BLaER1 treated with 17β-estradiol and CSF1 and Interleukin-3, amounts not matched to agents 10 nM and 100 nM (cell line): ENCODE data around the gene SLC35D2.
"Not testable (repeated sequence)": the region's sequence is repeated elsewhere in the genome, so short reads cannot be mapped to it uniquely, and the experiment has no call there.

ENCODE experiments used
- H3K27ac ChIP-seq, 11 experiments: shearing (Covaris generic); formaldehyde crosslinking; 2 replicates each; pipeline ENCODE4 v1.8.1; 2022
- H3K27me3 ChIP-seq, 11 experiments: shearing (Covaris generic); formaldehyde crosslinking; 2 replicates each; pipeline ENCODE4 v1.8.1; 2022
- H3K36me3 ChIP-seq, 11 experiments: shearing (Covaris generic); formaldehyde crosslinking; 2 replicates each; pipeline ENCODE4 v1.8.1; 2022
- H3K4me1 ChIP-seq, 10 experiments: shearing (Covaris generic); formaldehyde crosslinking; 2 replicates each; pipeline ENCODE4 v1.8.1; 2022
- H3K4me2 ChIP-seq, 11 experiments: shearing (Covaris generic); formaldehyde crosslinking; 2 replicates each; pipeline ENCODE4 v1.8.1; 2022
- H3K4me3 ChIP-seq, 10 experiments: shearing (Covaris generic); formaldehyde crosslinking; 2 replicates each; pipeline ENCODE4 v1.8.1; 2022
- H3K9ac ChIP-seq, 11 experiments: shearing (Covaris generic); formaldehyde crosslinking; 2 replicates each; pipeline ENCODE4 v1.8.1; 2022
- H3K9me3 ChIP-seq, 11 experiments: shearing (Covaris generic); formaldehyde crosslinking; replicated peaks in 1 of 11; 2 replicates each; pipeline ENCODE4 v1.8.1; 2022
- H4K20me1 ChIP-seq, 11 experiments: shearing (Covaris generic); formaldehyde crosslinking; 2 replicates each; pipeline ENCODE4 v1.8.1; 2022
- Cebpa-rat ChIP-seq, 11 experiments: shearing (Covaris generic); IDR thresholded peaks; 2 replicates each; pipeline ENCODE4 v1.8.1; 2022

The SLC35D2 gene

DNA sequence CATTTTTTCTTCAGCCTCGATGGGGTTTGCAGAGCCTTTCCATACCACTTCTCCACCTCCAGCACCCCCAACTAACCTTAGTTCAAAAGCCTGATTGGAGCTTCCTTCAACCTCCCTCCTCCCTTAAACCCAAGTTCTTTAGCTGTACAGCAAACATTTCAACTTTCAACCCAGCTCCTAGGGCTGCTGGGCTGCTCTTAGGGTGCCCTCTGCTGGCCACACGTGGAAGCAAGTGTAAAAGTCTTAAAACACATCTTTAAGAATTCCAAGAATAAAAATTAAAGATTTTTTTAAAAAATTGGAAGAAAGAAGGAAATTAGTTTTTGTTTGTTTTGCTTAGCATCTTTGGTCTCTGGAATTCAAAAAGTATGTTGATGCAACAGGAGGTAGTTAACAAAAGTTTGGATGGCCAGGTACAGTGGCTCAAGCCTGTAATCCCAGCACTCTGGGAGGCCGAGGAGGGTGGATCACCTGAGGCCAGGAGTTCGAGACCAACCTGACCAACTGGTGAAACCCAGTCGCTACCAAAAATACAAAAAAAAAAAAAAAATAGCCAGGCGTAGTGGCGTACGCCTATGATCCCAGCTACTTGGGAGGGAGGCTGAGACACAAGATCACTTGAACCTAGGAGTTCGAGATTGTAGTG is 66.1 kb downstream of the SLC35D2 start:
- TF ChIP-seq Cebpa-rat (IDR thresholded peaks at IDR 0.05), result no peak
- H3K27me3 ChIP-seq, result no peaks in the 10 kb centered on the region
- H3K27ac ChIP-seq, result no peak overlapping the region
- H3K36me3 ChIP-seq, result 0 out of 22 replicates have a peak, but pooled peaks cover 0 to 6% (median 0%) of the 10 kb centered on the region in 11 experiments
- peaks cover 0 to 8% (median 0%) of the 10 kb centered on the region in 10 experiments; a peak in 1 of 20 replicates for H3K4me1 ChIP-seq
- H3K4me3 ChIP-seq, result no peak overlapping the region
- no peak overlapping the region for H3K4me2 ChIP-seq
- no peaks in the 10 kb centered on the region for H4K20me1 ChIP-seq
- H3K9ac ChIP-seq, result no peak overlapping the region
- H3K9me3 ChIP-seq, result peaks cover 17 to 19% (median 18%) of the 10 kb centered on the region in 11 experiments

DNA sequence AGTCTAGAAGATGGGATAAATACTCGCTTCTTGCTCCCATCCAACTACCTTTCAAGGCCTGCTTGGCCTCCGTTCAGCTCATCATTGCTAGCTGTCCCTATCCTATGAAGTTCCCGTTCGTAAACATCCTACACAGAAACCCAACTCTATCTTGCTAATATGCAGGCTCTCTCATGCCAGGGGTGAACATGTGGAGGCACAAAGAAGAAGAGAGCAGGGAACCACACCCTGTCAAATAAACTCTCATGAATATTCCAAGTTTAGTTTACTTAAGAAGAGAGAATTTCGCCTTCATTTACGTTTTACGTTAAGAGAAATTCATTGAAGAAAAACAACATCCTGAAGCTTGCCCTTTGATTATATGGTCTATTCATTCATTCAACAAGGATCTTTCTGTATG is 73.7 kb downstream of the SLC35D2 start:
- H3K9ac ChIP-seq, result no peak overlapping the region
- peaks cover 21 to 39% (median 30%) of the 10 kb centered on the region in 11 experiments for H3K9me3 ChIP-seq
- H3K27me3 ChIP-seq, result no peaks in the 10 kb centered on the region
- H3K36me3 ChIP-seq, result 0 out of 22 replicates have a peak, but pooled peaks cover 0 to 6% (median 0%) of the 10 kb centered on the region in 11 experiments
- H3K4me1 ChIP-seq, result no peaks in the 10 kb centered on the region
- no peak overlapping the region for H3K27ac ChIP-seq
- no peak for TF ChIP-seq Cebpa-rat (IDR thresholded peaks at IDR 0.05)
- H3K4me2 ChIP-seq, result no peak overlapping the region
- no peaks in the 10 kb centered on the region for H4K20me1 ChIP-seq
- no peak overlapping the region for H3K4me3 ChIP-seq

DNA sequence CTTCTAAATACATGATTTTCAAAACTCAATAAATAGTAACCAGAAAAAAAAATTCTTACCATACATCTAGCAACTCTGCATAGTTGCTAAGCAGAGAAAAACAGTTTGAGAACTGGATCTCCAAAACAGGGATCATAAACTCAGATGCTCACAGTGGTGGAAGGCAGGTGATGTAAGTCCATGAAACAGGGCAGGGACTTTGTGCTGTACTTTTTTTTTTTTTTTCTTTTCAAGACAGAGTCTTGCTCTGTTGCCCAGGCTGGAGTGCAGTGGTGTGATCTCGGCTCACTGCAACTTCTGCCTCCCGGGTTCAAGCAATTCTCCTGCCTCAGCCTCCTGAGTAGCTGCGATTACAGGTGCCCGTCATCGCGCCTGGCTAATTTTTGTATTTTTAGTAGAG is 76.6 kb downstream of the SLC35D2 start:
- not testable (repeated sequence) for H3K9ac ChIP-seq, H4K20me1 ChIP-seq, H3K36me3 ChIP-seq, H3K4me3 ChIP-seq, H3K4me1 ChIP-seq, H3K4me2 ChIP-seq, H3K27me3 ChIP-seq, H3K27ac ChIP-seq
- peaks cover 0 to 16% (median 8%) of the 10 kb centered on the region in 11 experiments; a peak in 12 of 22 replicates for H3K9me3 ChIP-seq

DNA sequence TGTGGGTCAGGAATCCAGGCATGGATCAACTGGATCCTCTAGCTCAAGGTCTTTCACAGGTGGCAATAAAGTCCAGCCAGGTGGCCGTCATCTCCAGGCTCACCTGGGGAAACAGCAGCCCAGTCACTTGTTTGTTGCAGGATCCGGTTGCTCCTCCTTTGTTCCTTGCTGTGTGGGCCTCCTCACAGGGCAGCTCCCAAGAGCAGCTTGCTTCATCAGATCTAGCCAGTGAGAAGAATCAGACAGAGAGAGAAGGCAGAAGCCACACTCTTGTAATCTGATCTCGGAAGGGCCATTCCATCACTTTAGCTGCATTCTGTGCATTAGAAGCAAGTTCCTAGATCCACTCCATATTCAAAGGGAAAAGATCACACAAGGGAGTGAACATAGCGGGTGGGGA is 78.3 kb downstream of the SLC35D2 start:
- Histone ChIP-seq H3K27ac (no peak overlapping the region), H3K36me3 (no peaks in the 10 kb centered on the region), H3K9ac (no peak overlapping the region), H3K9me3 (no peaks in the 10 kb centered on the region), H4K20me1 (no peaks in the 10 kb centered on the region), H3K4me3 (no peak overlapping the region), H3K27me3 (no peaks in the 10 kb centered on the region), H3K4me1 (no peaks in the 10 kb centered on the region), H3K4me2 (no peak overlapping the region)
- TF ChIP-seq Cebpa-rat (IDR thresholded peaks at IDR 0.05), result no peak

DNA sequence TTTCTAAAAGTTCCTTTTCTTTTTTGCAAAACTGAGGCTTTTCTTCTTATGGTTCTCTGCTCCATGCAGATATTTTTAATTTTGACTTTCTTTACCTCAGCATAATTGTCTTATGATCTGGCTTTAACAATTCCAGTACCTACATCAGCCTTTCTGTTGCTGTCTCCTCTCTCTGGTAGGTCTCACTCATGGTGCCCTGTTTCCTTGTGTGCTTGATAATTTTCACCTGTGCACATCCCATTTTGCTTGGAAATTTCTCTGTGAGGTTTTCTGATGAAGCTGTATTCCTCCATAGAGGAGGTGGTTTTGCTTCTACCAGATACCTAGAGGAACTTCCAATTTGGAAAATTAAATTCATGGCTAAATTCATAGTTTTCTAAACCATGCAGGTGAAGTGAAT is 79.3 kb downstream of the SLC35D2 start:
- no peak overlapping the region for H3K4me2 ChIP-seq
- H3K4me3 ChIP-seq, result no peak overlapping the region
- no peaks in the 10 kb centered on the region for H3K4me1 ChIP-seq
- no peaks in the 10 kb centered on the region for H3K27me3 ChIP-seq
- TF ChIP-seq Cebpa-rat (IDR thresholded peaks at IDR 0.05), result no peak
- no peak overlapping the region for H3K9ac ChIP-seq
- no peaks in the 10 kb centered on the region for H3K36me3 ChIP-seq
- no peaks in the 10 kb centered on the region for H4K20me1 ChIP-seq
- H3K27ac ChIP-seq, result no peak overlapping the region
- H3K9me3 ChIP-seq, result no peaks in the 10 kb centered on the region

DNA sequence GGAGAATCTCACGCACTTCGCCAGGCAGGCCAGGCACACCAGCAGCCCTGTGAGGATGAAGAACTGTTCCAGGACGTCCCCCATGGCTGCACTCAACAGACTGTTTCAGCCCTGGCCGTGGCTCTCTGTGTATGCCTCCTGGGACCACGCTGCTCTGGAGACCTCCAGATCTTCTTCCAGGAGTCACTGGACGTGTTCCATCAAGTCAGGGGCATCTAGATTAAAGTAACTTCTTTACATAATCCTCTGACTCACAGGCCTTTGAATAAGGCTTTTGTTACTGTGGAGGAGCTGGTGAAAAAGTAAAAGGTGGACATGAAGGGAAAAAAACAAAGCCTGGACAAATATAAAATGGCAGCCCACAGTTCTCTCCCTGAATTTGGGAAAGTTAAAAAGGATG is 81.5 kb downstream of the SLC35D2 start, which contains the start of gene HSD17B3:
Gene HSD17B3, minus strand, starts transcription at position 156 of the 400 bp plus-strand sequence. Its CDS starts 72 bp downstream, at position 84.
- H3K9me3 ChIP-seq, result no peaks in the 10 kb centered on the region
- TF ChIP-seq Cebpa-rat (IDR thresholded peaks at IDR 0.05), result no peak
- no peaks in the 10 kb centered on the region for H3K27me3 ChIP-seq

DNA sequence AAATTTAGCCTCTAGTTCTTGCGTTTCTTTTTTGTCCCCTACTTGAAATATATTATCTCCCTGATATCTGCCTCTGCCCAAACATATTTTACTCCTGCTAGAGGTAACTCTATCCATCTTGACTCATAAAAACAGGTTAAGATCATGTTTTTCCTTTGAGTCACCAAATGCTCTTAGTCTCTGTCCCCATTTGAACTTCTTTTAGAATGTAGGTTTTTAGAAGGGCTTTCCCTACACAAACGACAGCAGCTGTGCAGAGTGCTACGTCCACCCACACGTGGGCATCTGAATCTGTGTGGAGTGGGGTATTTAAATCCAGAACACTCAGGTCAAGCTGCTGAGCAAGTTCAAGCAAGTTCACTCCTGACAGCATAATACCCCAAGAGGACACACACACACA is 83.7 kb downstream of the SLC35D2 start:
- H3K4me2 ChIP-seq, result no peak overlapping the region

More for the DNA sequence above, 81.5 kb downstream of the SLC35D2 start, which contains the start of gene HSD17B3:
- H4K20me1 ChIP-seq, result no peaks in the 10 kb centered on the region
- H3K9ac ChIP-seq, result no peak within 1 kb of the TSS
- no peaks in the 10 kb centered on the region for H3K36me3 ChIP-seq
- no peaks in the 10 kb centered on the region for H3K4me1 ChIP-seq
- no peak within 1 kb of the TSS for H3K4me3 ChIP-seq
- no peak within 1 kb of the TSS for H3K27ac ChIP-seq
- no peak within 1 kb of the TSS for H3K4me2 ChIP-seq

DNA sequence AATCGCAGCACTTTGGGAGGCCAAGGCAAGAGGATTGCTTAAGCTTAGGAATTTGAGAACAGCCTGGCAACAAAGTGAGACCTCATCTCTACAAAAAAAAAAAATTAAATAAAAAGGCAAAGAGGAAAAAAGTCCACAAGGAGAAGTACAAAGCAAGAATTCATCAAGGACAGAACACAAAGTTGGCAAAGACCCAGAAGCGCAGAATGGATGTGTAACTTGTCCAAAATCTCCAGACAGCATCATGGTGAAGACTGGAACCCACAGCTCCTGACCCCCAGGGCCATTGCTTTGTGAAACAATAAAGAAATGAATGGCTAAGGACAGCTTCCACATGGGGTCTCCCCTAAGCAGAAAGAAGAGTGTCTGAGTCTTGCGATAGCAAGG is 89.4 kb downstream of the SLC35D2 start:
- H3K9me3 ChIP-seq, result peaks cover 0 to 8% (median 0%) of the 10 kb centered on the region in 11 experiments; a peak in 1 of 22 replicates
- no peaks in the 10 kb centered on the region for H3K27me3 ChIP-seq
- H3K4me1 ChIP-seq, result no peaks in the 10 kb centered on the region
- H3K27ac ChIP-seq, result no peak overlapping the region
- TF ChIP-seq Cebpa-rat (IDR thresholded peaks at IDR 0.05), result no peak
- H3K4me2 ChIP-seq, result no peak overlapping the region
- no peaks in the 10 kb centered on the region for H4K20me1 ChIP-seq
- no peak overlapping the region for H3K9ac ChIP-seq
- no peaks in the 10 kb centered on the region for H3K36me3 ChIP-seq
- H3K4me3 ChIP-seq, result no peak overlapping the region

More for the DNA sequence above, 83.7 kb downstream of the SLC35D2 start:
- Histone ChIP-seq H3K9ac (no peak overlapping the region), H3K27ac (no peak overlapping the region), H3K4me1 (no peaks in the 10 kb centered on the region), H3K36me3 (no peaks in the 10 kb centered on the region), H3K9me3 (peaks cover 0 to 8% (median 0%) of the 10 kb centered on the region in 11 experiments; a peak in 1 of 22 replicates), H4K20me1 (no peaks in the 10 kb centered on the region), H3K27me3 (no peaks in the 10 kb centered on the region), H3K4me3 (no peak overlapping the region)
- TF ChIP-seq Cebpa-rat (IDR thresholded peaks at IDR 0.05), result no peak

DNA sequence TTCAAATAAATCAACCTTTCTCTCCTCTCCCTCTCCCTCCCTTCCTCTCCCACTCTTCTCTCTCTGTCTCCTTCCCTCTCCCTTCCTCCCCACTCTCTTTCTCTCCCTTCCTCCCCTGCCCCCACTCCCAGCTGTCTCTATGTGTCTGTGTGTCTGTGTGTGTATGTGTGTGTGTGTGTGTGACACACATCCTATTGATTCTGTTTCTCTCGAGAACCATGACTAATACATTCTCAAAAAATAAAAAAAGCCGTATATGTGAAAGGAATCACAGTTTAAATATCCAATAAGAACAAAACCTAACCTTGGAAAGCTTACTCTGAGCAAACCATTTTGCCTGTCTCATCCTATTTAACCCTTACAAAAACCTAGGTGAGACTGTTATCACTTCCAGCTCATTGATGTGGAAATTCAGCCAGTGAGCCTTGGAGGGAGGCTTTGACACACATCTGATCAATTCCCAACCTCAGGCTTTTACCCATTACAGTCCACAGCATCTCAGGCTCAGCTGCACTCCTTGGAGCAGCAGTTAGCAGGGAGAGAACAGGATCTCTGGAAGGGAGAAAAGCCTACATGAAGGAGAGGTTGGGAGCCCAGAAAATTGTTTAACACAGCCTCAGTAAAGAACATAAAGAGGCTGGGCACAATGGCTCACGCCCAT is 89.9 kb downstream of the SLC35D2 start:
- Histone ChIP-seq H4K20me1 (no peaks in the 10 kb centered on the region), H3K36me3 (no peaks in the 10 kb centered on the region), H3K4me1 (no peaks in the 10 kb centered on the region), H3K9ac (no peak overlapping the region), H3K27me3 (no peaks in the 10 kb centered on the region), H3K9me3 (peaks cover 0 to 8% (median 0%) of the 10 kb centered on the region in 11 experiments; a peak in 1 of 22 replicates), H3K4me3 (no peak overlapping the region), H3K4me2 (no peak overlapping the region), H3K27ac (no peak overlapping the region)
- TF ChIP-seq Cebpa-rat (IDR thresholded peaks at IDR 0.05), result no peak

DNA sequence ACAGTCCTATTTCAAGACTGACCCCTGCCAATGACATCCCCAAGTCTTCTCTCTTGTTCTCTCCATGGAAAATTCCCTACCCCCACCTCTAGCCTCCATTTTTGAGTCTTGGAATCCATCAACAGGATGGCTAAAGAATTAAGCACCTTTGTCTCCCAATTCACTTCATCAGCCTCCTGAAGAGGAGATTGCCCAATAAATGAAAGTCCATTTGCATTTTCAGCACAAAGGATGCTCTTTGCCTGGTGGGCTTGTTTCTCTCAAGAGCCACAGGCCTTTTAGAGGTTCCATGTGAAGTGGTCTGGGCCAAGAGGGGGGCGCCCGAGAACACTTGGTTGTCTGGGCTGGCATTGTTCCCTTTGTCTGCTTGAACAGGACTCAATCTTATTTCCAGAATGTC is 94.1 kb downstream of the SLC35D2 start:
- H3K4me2 ChIP-seq, result no peak overlapping the region
- no peak for TF ChIP-seq Cebpa-rat (IDR thresholded peaks at IDR 0.05)
- H3K27me3 ChIP-seq, result no peaks in the 10 kb centered on the region

More for the DNA sequence above, 94.1 kb downstream of the SLC35D2 start:
- Histone ChIP-seq H3K36me3 (no peaks in the 10 kb centered on the region), H3K9me3 (peaks cover 14 to 26% (median 21%) of the 10 kb centered on the region in 11 experiments), H3K4me3 (no peak overlapping the region), H4K20me1 (no peaks in the 10 kb centered on the region), H3K9ac (no peak overlapping the region), H3K4me1 (no peaks in the 10 kb centered on the region), H3K27ac (no peak overlapping the region)
